Measurements from ENCODE around the gene DTHD1. TPM values are rescaled to one million over a fixed set of nuclear protein-coding genes. Genes with fewer than 3 reads are reported as not detected.
A peak's percentile ranks its signal among the peaks of the same experiment; 100 is the strongest.

DTHD1 gene
- total RNA-seq, 3 donors from 2014 or later, result 0.15 to 0.71 (median 0.19) TPM

- Mint-ChIP-seq H3K9me3 (peaks cover 20% of the 10 kb centered on the region), H3K36me3 (ENCODE audit: insufficient read depth) (no peaks in the 10 kb centered on the region), H3K4me1 (ENCODE audit: low read depth) (no peaks in the 10 kb centered on the region), H3K27me3 (ENCODE audit: low read depth) (no peaks in the 10 kb centered on the region), H3K4me3 (no peak overlapping the region)
- ATAC-seq (no peak), DNase-seq (no peak)
These were observed 93.6 kb downstream of the DTHD1 start for GRCh38 chr4:36374836-36375511.

GRCh38 chr4:36385951-36386571 is 104.6 kb downstream of the DTHD1 start:
- Mint-ChIP-seq H3K36me3 (ENCODE audit: insufficient read depth) (no peaks in the 10 kb centered on the region), H3K9me3 (no peaks in the 10 kb centered on the region), H3K4me1 (ENCODE audit: low read depth) (peaks cover 27% of the 10 kb centered on the region), H3K4me3 (peak overlapping the region; percentile 48), H3K27me3 (ENCODE audit: low read depth) (no peaks in the 10 kb centered on the region)
- DNase-seq (no peak), ATAC-seq (peak; percentile 83 to 84)

- ATAC-seq (no peak), DNase-seq (no peak)
- Mint-ChIP-seq H3K4me3 (no peak overlapping the region), H3K9me3 (no peaks in the 10 kb centered on the region), H3K27me3 (ENCODE audit: low read depth) (no peaks in the 10 kb centered on the region), H3K4me1 (ENCODE audit: low read depth) (peaks cover 27% of the 10 kb centered on the region), H3K36me3 (ENCODE audit: insufficient read depth) (no peaks in the 10 kb centered on the region)
These were observed 105.3 kb downstream of the DTHD1 start for GRCh38 chr4:36386691-36387090.

GRCh38 chr4:36388710-36389109 is 107.3 kb downstream of the DTHD1 start:
- DNase-seq, result no peak
- no peaks in the 10 kb centered on the region for H3K36me3 Mint-ChIP-seq (ENCODE audit: insufficient read depth)
- peaks cover 38% of the 10 kb centered on the region for H3K4me1 Mint-ChIP-seq (ENCODE audit: low read depth)
- no peak for ATAC-seq
- H3K4me3 Mint-ChIP-seq, result no peak overlapping the region
- no peaks in the 10 kb centered on the region for H3K27me3 Mint-ChIP-seq (ENCODE audit: low read depth)
- no peaks in the 10 kb centered on the region for H3K9me3 Mint-ChIP-seq

GRCh38 chr4:36391411-36391810 is 110.0 kb downstream of the DTHD1 start:
- no peaks in the 10 kb centered on the region for H3K36me3 Mint-ChIP-seq (ENCODE audit: insufficient read depth)
- no peaks in the 10 kb centered on the region for H3K9me3 Mint-ChIP-seq
- no peak for ATAC-seq
- no peak overlapping the region for H3K4me3 Mint-ChIP-seq
- H3K27me3 Mint-ChIP-seq (ENCODE audit: low read depth), result no peaks in the 10 kb centered on the region
- no peak for DNase-seq
- H3K4me1 Mint-ChIP-seq (ENCODE audit: low read depth), result peaks cover 38% of the 10 kb centered on the region

- Mint-ChIP-seq H3K4me3 (no peak overlapping the region), H3K36me3 (ENCODE audit: insufficient read depth) (no peaks in the 10 kb centered on the region), H3K9me3 (no peaks in the 10 kb centered on the region), H3K4me1 (ENCODE audit: low read depth) (peaks cover 35% of the 10 kb centered on the region), H3K27me3 (ENCODE audit: low read depth) (no peaks in the 10 kb centered on the region)
- DNase-seq (no peak), ATAC-seq (no peak)
These were observed 110.6 kb downstream of the DTHD1 start for GRCh38 chr4:36392024-36392423.

- H3K9me3 Mint-ChIP-seq, result no peaks in the 10 kb centered on the region
- peaks cover 31% of the 10 kb centered on the region for H3K4me1 Mint-ChIP-seq (ENCODE audit: low read depth)
- H3K36me3 Mint-ChIP-seq (ENCODE audit: insufficient read depth), result no peaks in the 10 kb centered on the region
- ATAC-seq, result no peak
- no peak for DNase-seq
- H3K27me3 Mint-ChIP-seq (ENCODE audit: low read depth), result no peaks in the 10 kb centered on the region
- H3K4me3 Mint-ChIP-seq, result no peak overlapping the region
These were observed 111.5 kb downstream of the DTHD1 start for GRCh38 chr4:36392916-36393315.

Other genes starting within 250 kb of the DTHD1 start
- 10 to 100 TPM; 20.7 to 33.2 (median 26.8) TPM for gene ARAP2, start 37.1 kb upstream of the DTHD1 start, total RNA-seq

Measured in activated T-cell treated with anti-CD3 and anti-CD28 coated beads, Interleukin-2, amount 50 U/mL, for 4 hours (primary cell).